Measurements from ENCODE around the gene GOPC.

GOPC gene

GRCh38 chr6:117512056-117512828, 90.1 kb downstream of the GOPC start:
- no peak overlapping the region for H3K27ac ChIP-seq (replicated peaks)
- no peak overlapping the region for H3K4me3 ChIP-seq (replicated peaks; ENCODE audit: insufficient read depth, low read length)
- no peaks in the 10 kb centered on the region for H3K27me3 ChIP-seq (ENCODE audit: insufficient read depth, poor library complexity, severe bottlenecking)
- DNase-seq (ENCODE audit: low read depth in 1 of 2, low spot score in 1 of 2) = no peak
- TF ChIP-seq SPI1 (IDR thresholded peaks at IDR 0.05; ENCODE audit: borderline replicate concordance, low read depth) (no peak), POLR2AphosphoS5 (IDR thresholded peaks at IDR 0.05; ENCODE audit: low read depth) (no peak), GABPA (IDR thresholded peaks at IDR 0.05; ENCODE audit: low read depth) (no peak), CTCF (IDR thresholded peaks at IDR 0.05; ENCODE audit: insufficient read depth, low read length) (no peak)
- TF ChIP-seq, protein P1, sequence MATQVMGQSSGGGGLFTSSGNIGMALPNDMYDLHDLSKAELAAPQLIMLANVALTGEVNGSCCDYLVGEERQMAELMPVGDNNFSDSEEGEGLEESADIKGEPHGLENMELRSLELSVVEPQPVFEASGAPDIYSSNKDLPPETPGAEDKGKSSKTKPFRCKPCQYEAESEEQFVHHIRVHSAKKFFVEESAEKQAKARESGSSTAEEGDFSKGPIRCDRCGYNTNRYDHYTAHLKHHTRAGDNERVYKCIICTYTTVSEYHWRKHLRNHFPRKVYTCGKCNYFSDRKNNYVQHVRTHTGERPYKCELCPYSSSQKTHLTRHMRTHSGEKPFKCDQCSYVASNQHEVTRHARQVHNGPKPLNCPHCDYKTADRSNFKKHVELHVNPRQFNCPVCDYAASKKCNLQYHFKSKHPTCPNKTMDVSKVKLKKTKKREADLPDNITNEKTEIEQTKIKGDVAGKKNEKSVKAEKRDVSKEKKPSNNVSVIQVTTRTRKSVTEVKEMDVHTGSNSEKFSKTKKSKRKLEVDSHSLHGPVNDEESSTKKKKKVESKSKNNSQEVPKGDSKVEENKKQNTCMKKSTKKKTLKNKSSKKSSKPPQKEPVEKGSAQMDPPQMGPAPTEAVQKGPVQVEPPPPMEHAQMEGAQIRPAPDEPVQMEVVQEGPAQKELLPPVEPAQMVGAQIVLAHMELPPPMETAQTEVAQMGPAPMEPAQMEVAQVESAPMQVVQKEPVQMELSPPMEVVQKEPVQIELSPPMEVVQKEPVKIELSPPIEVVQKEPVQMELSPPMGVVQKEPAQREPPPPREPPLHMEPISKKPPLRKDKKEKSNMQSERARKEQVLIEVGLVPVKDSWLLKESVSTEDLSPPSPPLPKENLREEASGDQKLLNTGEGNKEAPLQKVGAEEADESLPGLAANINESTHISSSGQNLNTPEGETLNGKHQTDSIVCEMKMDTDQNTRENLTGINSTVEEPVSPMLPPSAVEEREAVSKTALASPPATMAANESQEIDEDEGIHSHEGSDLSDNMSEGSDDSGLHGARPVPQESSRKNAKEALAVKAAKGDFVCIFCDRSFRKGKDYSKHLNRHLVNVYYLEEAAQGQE (IDR thresholded peaks at IDR 0.05; ENCODE audit: insufficient replicate concordance, low read depth) = no peak
